IPS DF 6.9 (cell line): ENCODE results near the gene SLC9A8.
A peak's percentile ranks its signal among the peaks of the same experiment; 100 is the strongest.

Experiments used
- DNase-seq: peaks from one replicate; pipeline ENCODE4 v3.0.0-alpha.2; 2013; ENCODE audit warnings: low read depth, low spot score
- H3K27ac ChIP-seq: one replicate; pipeline ENCODE4 v1.5.1; 2013; ENCODE audit warnings: low read length, control low read depth
- H3K27me3 ChIP-seq: 2 replicates; pipeline ENCODE4 v1.6.1; 2013; ENCODE audit warnings: mild to moderate bottlenecking, low read length; ENCODE audit not compliant: control insufficient read depth, insufficient read depth
- H3K36me3 ChIP-seq: 2 replicates; pipeline ENCODE4 v1.6.1; 2013; ENCODE audit warnings: low read length; ENCODE audit not compliant: control insufficient read depth, insufficient read depth
- H3K4me1 ChIP-seq: 2 replicates; pipeline ENCODE4 v1.6.1; 2013; ENCODE audit warnings: low read length; ENCODE audit not compliant: control insufficient read depth, insufficient read depth
- H3K4me3 ChIP-seq: 2 replicates; pipeline ENCODE4 v1.5.1; 2013; ENCODE audit warnings: mild to moderate bottlenecking, low read length
- H3K9me3 ChIP-seq: 2 replicates; pipeline ENCODE4 v1.6.1; 2013; ENCODE audit warnings: low read length, inconsistent platforms; ENCODE audit not compliant: control insufficient read depth, insufficient read depth
- WGBS: extraction: QIAGEN DNeasy Blood & Tissue Kit; methylation state at CpG from one replicate; pipeline ENCODE4 v1.1.7; 2013; ENCODE audit warnings: mixed read lengths, missing lambda C conversion rate; ENCODE audit not compliant: insufficient read length, insufficient coverage; 5-methylcytosine and 5-hydroxymethylcytosine counted together

The SLC9A8 gene

GRCh38 chr20:49906615-49907154 lies 94.1 kb downstream of the SLC9A8 start:
- no peaks in the 10 kb centered on the region for H3K9me3 ChIP-seq
- no CpG with 5 or more reads among the region's 15 CpGs for WGBS
- DNase-seq: no peak
- H3K27ac ChIP-seq: no peak overlapping the region
- H3K36me3 ChIP-seq: peaks cover 21% of the 10 kb centered on the region
- no peaks in the 10 kb centered on the region for H3K4me1 ChIP-seq
- no peak overlapping the region for H3K4me3 ChIP-seq
- no peaks in the 10 kb centered on the region for H3K27me3 ChIP-seq

GRCh38 chr20:49907405-49908257 lies 95.0 kb downstream of the SLC9A8 start:
- no peak for DNase-seq
- H3K27ac ChIP-seq: no peak overlapping the region
- no CpG with 5 or more reads among the region's 19 CpGs for WGBS
- H3K9me3 ChIP-seq: no peaks in the 10 kb centered on the region
- no peak overlapping the region for H3K4me3 ChIP-seq
- H3K36me3 ChIP-seq: peaks cover 21% of the 10 kb centered on the region
- H3K4me1 ChIP-seq: no peaks in the 10 kb centered on the region
- no peaks in the 10 kb centered on the region for H3K27me3 ChIP-seq

- Histone ChIP-seq H3K4me3 (no peak overlapping the region), H3K4me1 (no peaks in the 10 kb centered on the region), H3K36me3 (peaks cover 21% of the 10 kb centered on the region), H3K27ac (no peak overlapping the region), H3K9me3 (no peaks in the 10 kb centered on the region), H3K27me3 (no peaks in the 10 kb centered on the region)
- no CpG with 5 or more reads among the region's 11 CpGs for WGBS
- no peak for DNase-seq
Observed at GRCh38 chr20:49908258-49908565, 95.6 kb downstream of the SLC9A8 start.

- no CpG with 5 or more reads among the region's 28 CpGs for WGBS
- no peaks in the 10 kb centered on the region for H3K9me3 ChIP-seq
- DNase-seq: no peak
- H3K4me3 ChIP-seq: no peak overlapping the region
- peaks cover 21% of the 10 kb centered on the region for H3K36me3 ChIP-seq
- H3K27ac ChIP-seq: no peak overlapping the region
- no peaks in the 10 kb centered on the region for H3K4me1 ChIP-seq
- no peaks in the 10 kb centered on the region for H3K27me3 ChIP-seq
Observed at GRCh38 chr20:49909499-49910339, 97.1 kb downstream of the SLC9A8 start.

- Histone ChIP-seq H3K9me3 (no peaks in the 10 kb centered on the region), H3K27ac (no peak overlapping the region), H3K4me1 (no peaks in the 10 kb centered on the region), H3K36me3 (peaks cover 17% of the 10 kb centered on the region), H3K27me3 (no peaks in the 10 kb centered on the region), H3K4me3 (no peak overlapping the region)
- DNase-seq: no peak
- no CpG with 5 or more reads among the region's 4 CpGs for WGBS
Observed at GRCh38 chr20:49910340-49910706, 97.7 kb downstream of the SLC9A8 start.

- H3K27ac ChIP-seq: no peak overlapping the region
- DNase-seq: no peak
- H3K4me1 ChIP-seq: no peaks in the 10 kb centered on the region
- 0 out of 2 replicates have a peak, but pooled peaks cover under 1% of the 10 kb centered on the region for H3K36me3 ChIP-seq
- H3K4me3 ChIP-seq: no peak overlapping the region
- H3K9me3 ChIP-seq: no peaks in the 10 kb centered on the region
- H3K27me3 ChIP-seq: no peaks in the 10 kb centered on the region
- no CpG with 5 or more reads among the region's 16 CpGs for WGBS
Observed at GRCh38 chr20:49913399-49914047, 100.9 kb downstream of the SLC9A8 start.

GRCh38 chr20:49914310-49915117 lies 101.9 kb downstream of the SLC9A8 start:
- no peak for DNase-seq
- H3K36me3 ChIP-seq: no peaks in the 10 kb centered on the region
- WGBS: no CpG with 5 or more reads among the region's 19 CpGs
- no peaks in the 10 kb centered on the region for H3K4me1 ChIP-seq
- H3K4me3 ChIP-seq: peak overlapping the region; percentile 61
- no peaks in the 10 kb centered on the region for H3K9me3 ChIP-seq
- H3K27me3 ChIP-seq: no peaks in the 10 kb centered on the region
- H3K27ac ChIP-seq: no peak overlapping the region

GRCh38 chr20:49915118-49915379 lies 102.4 kb downstream of the SLC9A8 start:
- no peaks in the 10 kb centered on the region for H3K9me3 ChIP-seq
- H3K4me3 ChIP-seq: peak overlapping the region; percentile 61
- no CpG with 5 or more reads among the region's 23 CpGs for WGBS
- H3K4me1 ChIP-seq: no peaks in the 10 kb centered on the region
- H3K27ac ChIP-seq: no peak overlapping the region
- no peaks in the 10 kb centered on the region for H3K36me3 ChIP-seq
- DNase-seq: no peak
- no peaks in the 10 kb centered on the region for H3K27me3 ChIP-seq

GRCh38 chr20:49915380-49916145 lies 102.9 kb downstream of the SLC9A8 start, which contains the start of gene SPATA2:
Gene SPATA2 (minus strand): TSS chr20:49915529. CDS start chr20:49908490, 7,039 bp downstream.
- no peak within 1 kb of the TSS for H3K27ac ChIP-seq
- WGBS: no CpG with 5 or more reads among the region's 69 CpGs

More at GRCh38 chr20:49915380-49916145, 102.9 kb downstream of the SLC9A8 start, which contains the start of gene SPATA2:
- Histone ChIP-seq H3K27me3 (no peaks in the 10 kb centered on the region), H3K4me3 (peak within 1 kb of the TSS; percentile 61), H3K36me3 (no peaks in the 10 kb centered on the region), H3K4me1 (no peaks in the 10 kb centered on the region), H3K9me3 (no peaks in the 10 kb centered on the region)
- peak; percentile 84 for DNase-seq
